Upper lobe of right lung (tissue), 1 donor: ENCODE measurements around the gene LRP4. TPM values are rescaled to one million over a fixed set of nuclear protein-coding genes. Genes with fewer than 3 reads are reported as not detected.

Experiments used
- ATAC-seq: fragments of 200-7000 bp; cut with Tn5 transposase; one replicate; pipeline ENCODE4 v1.9.1; 2020; ENCODE audit warnings: mild to moderate bottlenecking, moderate library complexity
- DNase-seq: peaks from one replicate; pipeline ENCODE4 v3.0.0-alpha.2; 2020
- H3K27ac ChIP-seq: fragments of 200-600 bp; one replicate; pipeline ENCODE4 v1.8.0; 2022
- H3K27me3 ChIP-seq: fragments of 200-600 bp; one replicate; pipeline ENCODE4 v1.8.0; 2022; ENCODE audit warnings: mild to moderate bottlenecking
- H3K36me3 ChIP-seq: fragments of 200-600 bp; one replicate; pipeline ENCODE4 v1.8.0; 2022
- H3K4me1 ChIP-seq: fragments of 200-600 bp; one replicate; pipeline ENCODE4 v1.8.0; 2022
- H3K4me3 ChIP-seq: fragments of 200-600 bp; one replicate; pipeline ENCODE4 v1.8.0; 2022; ENCODE audit warnings: mild to moderate bottlenecking
- H3K9me3 ChIP-seq: fragments of 200-600 bp; one replicate; pipeline ENCODE4 v1.8.0; 2022
- intact Hi-C: fragments of 100-400 bp; cut with DNase I; formaldehyde crosslinking; loops from one replicate; pipeline ENCODE4 v1.11.0; 2022
- total RNA-seq: library from RNA; stranded (reverse); fragmentation: NEBNext Ultra II Directional; extraction: Animal tissue kit (Norgen Biotek cat#: 25700); gene quantifications from one replicate; pipeline ENCODE4 v1.2.1, GENCODE V29; 2021
- TF ChIP-seq, protein P1 (sequence below): fragments of 200-600 bp; IDR thresholded peaks from one replicate; pipeline ENCODE4 v1.8.0; 2022; ENCODE audit warnings: antibody characterized with exemption
- donor health status: DM: no; HTN: yes; CAD: no; lungs with severe emphysema.

LRP4 gene
- total RNA-seq, 1 donor from 2014 or later: 14.0 TPM

DNA sequence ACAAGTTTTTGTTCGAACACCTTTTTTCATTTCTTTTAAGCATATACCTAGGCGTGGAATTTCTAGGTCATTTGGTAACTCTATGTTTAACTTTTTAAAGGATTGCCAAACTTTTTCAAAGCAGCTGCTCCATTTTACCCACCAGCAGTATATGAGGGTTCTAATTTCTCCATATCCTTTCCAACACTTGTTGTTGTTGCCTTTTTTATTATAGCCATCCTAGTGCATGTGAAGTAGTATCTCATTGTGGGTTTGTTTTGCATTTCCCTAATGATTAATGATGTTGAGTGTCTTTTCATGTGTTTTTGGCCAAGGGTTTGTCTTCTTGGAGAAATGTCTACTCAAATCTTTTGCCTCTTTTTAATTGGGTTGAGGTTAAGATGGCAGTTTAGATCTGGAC is 42.7 kb upstream of the LRP4 start:
- intact Hi-C loops: no loop called here

DNA sequence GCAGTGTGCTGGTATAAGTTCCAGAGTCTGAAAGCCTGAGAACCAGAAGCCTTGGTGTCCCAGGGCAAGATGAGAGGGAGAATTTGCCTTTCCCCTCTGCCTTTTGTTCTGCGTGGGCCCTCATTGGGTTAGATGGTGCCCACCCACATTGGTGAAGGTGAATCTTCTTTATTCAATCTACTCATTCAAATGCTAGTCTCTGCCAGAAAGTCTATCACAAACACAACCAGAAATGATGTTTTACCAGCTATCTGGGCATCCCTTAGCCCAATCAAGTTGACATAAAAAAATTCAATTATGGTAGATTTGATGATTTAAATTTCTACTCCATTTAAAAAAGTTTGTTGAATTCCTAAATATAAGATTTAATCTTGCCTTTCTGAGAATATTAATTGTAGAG is 40.4 kb upstream of the LRP4 start:
- Histone ChIP-seq H3K36me3 (no peaks in the 10 kb centered on the region), H3K9me3 (no peaks in the 10 kb centered on the region), H3K4me3 (no peak overlapping the region), H3K27me3 (no peaks in the 10 kb centered on the region), H3K27ac (no peak overlapping the region), H3K4me1 (no peaks in the 10 kb centered on the region)
- DNase-seq: no peak
- intact Hi-C loops: no loop called here
- TF ChIP-seq, protein P1, sequence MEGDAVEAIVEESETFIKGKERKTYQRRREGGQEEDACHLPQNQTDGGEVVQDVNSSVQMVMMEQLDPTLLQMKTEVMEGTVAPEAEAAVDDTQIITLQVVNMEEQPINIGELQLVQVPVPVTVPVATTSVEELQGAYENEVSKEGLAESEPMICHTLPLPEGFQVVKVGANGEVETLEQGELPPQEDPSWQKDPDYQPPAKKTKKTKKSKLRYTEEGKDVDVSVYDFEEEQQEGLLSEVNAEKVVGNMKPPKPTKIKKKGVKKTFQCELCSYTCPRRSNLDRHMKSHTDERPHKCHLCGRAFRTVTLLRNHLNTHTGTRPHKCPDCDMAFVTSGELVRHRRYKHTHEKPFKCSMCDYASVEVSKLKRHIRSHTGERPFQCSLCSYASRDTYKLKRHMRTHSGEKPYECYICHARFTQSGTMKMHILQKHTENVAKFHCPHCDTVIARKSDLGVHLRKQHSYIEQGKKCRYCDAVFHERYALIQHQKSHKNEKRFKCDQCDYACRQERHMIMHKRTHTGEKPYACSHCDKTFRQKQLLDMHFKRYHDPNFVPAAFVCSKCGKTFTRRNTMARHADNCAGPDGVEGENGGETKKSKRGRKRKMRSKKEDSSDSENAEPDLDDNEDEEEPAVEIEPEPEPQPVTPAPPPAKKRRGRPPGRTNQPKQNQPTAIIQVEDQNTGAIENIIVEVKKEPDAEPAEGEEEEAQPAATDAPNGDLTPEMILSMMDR: no peak
- ATAC-seq: no peak

More for the DNA sequence above, 42.7 kb upstream of the LRP4 start:
- TF ChIP-seq, protein P1: no peak
- H3K4me1 ChIP-seq: no peaks in the 10 kb centered on the region
- ATAC-seq (no peak), DNase-seq (no peak)
- H3K4me3 ChIP-seq: no peak overlapping the region
- H3K36me3 ChIP-seq: no peaks in the 10 kb centered on the region
- no peaks in the 10 kb centered on the region for H3K9me3 ChIP-seq
- no peak overlapping the region for H3K27ac ChIP-seq
- H3K27me3 ChIP-seq: no peaks in the 10 kb centered on the region

DNA sequence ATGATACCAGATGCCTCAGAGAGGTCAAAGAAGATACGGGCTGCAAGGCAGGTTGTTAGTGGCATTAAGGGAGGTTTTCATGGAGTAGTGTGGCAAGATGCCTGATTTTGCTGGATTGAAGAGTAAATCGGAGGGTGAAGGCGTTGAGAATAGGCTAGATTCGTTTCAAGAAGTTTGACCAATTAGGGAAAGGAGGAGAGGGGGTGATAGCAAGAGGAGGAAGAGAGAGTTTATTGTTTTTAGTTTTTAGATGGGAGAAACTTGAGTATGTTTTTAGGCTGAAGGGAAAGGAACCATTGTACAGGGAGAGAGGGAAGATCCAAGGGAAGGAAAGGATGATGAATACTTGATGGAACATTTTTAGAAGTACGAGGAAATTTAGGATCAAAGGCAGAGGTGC is 34.7 kb upstream of the LRP4 start:
- no peaks in the 10 kb centered on the region for H3K36me3 ChIP-seq
- intact Hi-C loops: no loop called here
- no peaks in the 10 kb centered on the region for H3K27me3 ChIP-seq
- no peaks in the 10 kb centered on the region for H3K4me1 ChIP-seq
- H3K4me3 ChIP-seq: no peak overlapping the region
- TF ChIP-seq, protein P1: no peak
- H3K27ac ChIP-seq: no peak overlapping the region
- DNase-seq (no peak), ATAC-seq (no peak)
- H3K9me3 ChIP-seq: no peaks in the 10 kb centered on the region

DNA sequence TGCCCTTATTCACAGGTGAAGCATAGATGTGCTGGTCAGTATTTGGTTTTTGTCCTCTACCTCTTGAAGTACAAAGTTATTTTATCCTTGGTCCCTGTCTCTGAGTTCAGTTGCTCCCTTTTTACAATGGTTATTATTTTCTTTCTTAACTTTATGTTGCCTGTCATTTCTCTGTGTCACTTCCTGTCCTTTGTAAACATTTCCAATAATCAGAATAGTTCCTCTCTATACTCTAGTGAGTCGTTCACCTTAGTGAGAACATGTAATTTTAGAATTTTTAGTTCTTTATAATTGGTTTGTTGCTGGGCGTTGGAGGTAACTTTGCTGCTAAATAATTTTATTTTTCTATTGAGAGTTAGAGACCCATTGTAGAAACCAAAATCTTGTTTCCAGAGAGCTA is 34.2 kb upstream of the LRP4 start:
- no peak for DNase-seq
- H3K36me3 ChIP-seq: no peaks in the 10 kb centered on the region
- H3K27ac ChIP-seq: no peak overlapping the region
- no peaks in the 10 kb centered on the region for H3K4me1 ChIP-seq
- ATAC-seq: no peak
- H3K4me3 ChIP-seq: no peak overlapping the region
- H3K27me3 ChIP-seq: no peaks in the 10 kb centered on the region
- TF ChIP-seq, protein P1: no peak
- no peaks in the 10 kb centered on the region for H3K9me3 ChIP-seq
- intact Hi-C loops: no loop called here

DNA sequence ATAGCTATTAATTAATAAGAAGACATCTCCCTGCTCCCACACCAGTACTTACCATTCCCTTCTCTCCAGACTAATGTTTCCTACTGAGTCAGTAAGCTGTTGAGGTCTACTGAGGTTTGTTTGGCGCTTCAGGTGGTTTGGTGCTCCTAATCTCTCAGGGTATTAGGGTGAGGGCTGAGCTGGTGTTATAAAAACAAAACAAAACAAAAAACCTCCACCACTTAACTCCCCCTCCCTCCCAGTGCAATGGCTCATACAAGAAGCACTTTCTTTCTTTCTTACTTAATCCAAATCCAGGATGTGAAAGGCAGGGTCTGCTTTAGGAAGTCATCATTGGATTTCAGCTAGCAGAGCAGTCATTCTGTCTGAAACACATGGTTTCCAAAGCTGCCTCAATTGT is 33.5 kb upstream of the LRP4 start:
- TF ChIP-seq, protein P1: no peak
- no peaks in the 10 kb centered on the region for H3K4me1 ChIP-seq
- DNase-seq (no peak), ATAC-seq (no peak)
- H3K27me3 ChIP-seq: no peaks in the 10 kb centered on the region
- H3K9me3 ChIP-seq: no peaks in the 10 kb centered on the region
- intact Hi-C loops: no loop called here
- H3K36me3 ChIP-seq: no peaks in the 10 kb centered on the region
- H3K4me3 ChIP-seq: no peak overlapping the region
- no peak overlapping the region for H3K27ac ChIP-seq

DNA sequence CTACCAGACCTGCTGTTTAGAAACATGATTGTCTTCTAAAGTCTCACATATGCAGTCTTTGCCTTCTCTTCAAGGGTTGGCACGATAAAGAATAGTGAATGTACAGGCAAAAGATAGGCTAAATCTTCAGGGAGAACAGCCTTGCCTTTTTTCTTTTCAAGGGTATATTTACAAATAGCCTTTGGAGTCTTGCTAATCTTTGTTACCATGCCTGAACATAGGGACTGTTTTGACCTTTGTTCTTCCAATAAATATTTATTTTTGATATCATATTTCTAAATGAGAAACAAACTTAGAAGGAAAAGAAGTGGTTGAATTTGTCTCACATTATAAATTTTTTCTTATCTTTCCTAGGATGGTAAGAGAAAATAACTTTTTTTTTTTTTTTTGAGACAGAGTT is 30.9 kb upstream of the LRP4 start:
- Histone ChIP-seq H3K27me3 (no peaks in the 10 kb centered on the region), H3K4me3 (no peak overlapping the region), H3K36me3 (no peaks in the 10 kb centered on the region), H3K4me1 (no peaks in the 10 kb centered on the region), H3K9me3 (no peaks in the 10 kb centered on the region), H3K27ac (no peak overlapping the region)
- ATAC-seq (no peak), DNase-seq (no peak)
- TF ChIP-seq, protein P1: no peak
- intact Hi-C loops: no loop called here
